Suprapubic skin (tissue), 4 donors: Measurements from ENCODE around the gene NEK4.

Experiments
- POLR2A ChIP-seq, 2 donors: fragments of 450-650 bp; IDR thresholded peaks; one replicate each; pipeline ENCODE4 v1.6.1; 2017; ENCODE audit warnings: antibody characterized with exemption in 2 of 2, mild to moderate bottlenecking in 2 of 2, moderate library complexity in 2 of 2
- POLR2AphosphoS5 ChIP-seq, 3 donors: sonication (generic); formaldehyde crosslinking; IDR thresholded peaks; one replicate each; pipeline ENCODE4 v1.6.1; 2017; ENCODE audit warnings: antibody characterized with exemption in 3 of 3
- TF ChIP-seq, protein P1 (sequence below), 2 donors: fragments of 200-600 bp in 1 of 2; fragments of 450-650 bp in 1 of 2; sonication (generic) in 1 of 2; IDR thresholded peaks; one replicate each; pipeline ENCODE4 v1.5.1; 2016 to 2019; ENCODE audit warnings: antibody characterized with exemption in 2 of 2, mild to moderate bottlenecking in 1 of 2, moderate library complexity in 1 of 2

DNA sequence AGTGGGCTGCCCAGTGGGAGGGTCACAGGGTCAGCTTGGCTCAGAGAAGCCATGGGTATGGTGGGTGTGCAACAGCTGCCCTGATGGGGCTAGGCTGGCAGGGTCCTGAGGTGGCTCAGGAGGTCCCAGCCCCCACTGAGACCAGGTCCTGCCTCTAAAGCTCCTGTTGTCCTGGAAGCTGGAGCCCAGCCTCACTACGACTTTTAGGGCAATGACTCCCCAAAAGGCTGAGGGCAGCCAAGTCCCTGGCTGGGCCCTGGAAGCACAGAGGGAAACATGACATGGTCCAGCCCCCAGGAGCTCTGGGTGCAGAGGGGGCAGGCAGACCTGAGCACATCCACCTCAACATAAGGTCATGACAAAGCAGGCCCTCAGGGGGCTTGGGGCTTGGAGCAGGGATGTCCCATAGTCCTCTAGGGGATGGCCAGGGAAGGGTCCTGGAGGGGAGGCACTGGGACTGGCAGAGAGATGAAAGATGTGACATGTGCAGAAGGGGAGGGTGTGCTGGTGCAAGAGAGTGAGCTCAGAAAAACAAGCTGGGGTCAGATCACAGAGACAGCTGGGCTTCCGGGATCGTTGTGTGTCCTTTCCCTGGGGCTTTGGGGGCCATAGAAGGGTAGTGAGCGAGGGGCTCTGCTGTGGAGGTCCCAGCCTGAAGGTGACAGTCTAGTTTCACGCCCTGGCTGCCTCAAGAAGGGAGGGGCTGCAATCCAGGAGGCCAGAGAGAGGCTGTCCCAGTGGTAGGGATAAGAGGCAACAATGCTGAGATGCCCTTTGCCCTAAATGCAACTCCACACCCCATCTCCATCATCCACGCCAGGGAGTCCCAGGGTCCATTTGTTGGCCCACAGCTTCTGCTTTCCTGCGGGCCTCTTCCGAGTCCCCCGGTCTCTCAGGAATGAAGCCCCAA lies 23.2 kb upstream of the NEK4 start:
- TF ChIP-seq, protein P1, sequence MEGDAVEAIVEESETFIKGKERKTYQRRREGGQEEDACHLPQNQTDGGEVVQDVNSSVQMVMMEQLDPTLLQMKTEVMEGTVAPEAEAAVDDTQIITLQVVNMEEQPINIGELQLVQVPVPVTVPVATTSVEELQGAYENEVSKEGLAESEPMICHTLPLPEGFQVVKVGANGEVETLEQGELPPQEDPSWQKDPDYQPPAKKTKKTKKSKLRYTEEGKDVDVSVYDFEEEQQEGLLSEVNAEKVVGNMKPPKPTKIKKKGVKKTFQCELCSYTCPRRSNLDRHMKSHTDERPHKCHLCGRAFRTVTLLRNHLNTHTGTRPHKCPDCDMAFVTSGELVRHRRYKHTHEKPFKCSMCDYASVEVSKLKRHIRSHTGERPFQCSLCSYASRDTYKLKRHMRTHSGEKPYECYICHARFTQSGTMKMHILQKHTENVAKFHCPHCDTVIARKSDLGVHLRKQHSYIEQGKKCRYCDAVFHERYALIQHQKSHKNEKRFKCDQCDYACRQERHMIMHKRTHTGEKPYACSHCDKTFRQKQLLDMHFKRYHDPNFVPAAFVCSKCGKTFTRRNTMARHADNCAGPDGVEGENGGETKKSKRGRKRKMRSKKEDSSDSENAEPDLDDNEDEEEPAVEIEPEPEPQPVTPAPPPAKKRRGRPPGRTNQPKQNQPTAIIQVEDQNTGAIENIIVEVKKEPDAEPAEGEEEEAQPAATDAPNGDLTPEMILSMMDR (IDR thresholded peaks at IDR 0.05) = no peak
- TF ChIP-seq POLR2A (IDR thresholded peaks at IDR 0.05) (no peak), POLR2AphosphoS5 (IDR thresholded peaks at IDR 0.05) (no peak)
